Liver (tissue), 9 donors: ENCODE measurements around the gene ADRM1. TPM values are rescaled to one million over a fixed set of nuclear protein-coding genes. Genes with fewer than 3 reads are reported as not detected.

Source experiments
- DNase-seq: peaks from one replicate; pipeline ENCODE4 v3.0.0-alpha.2; 2017; ENCODE audit warnings: low spot score
- H3K27ac ChIP-seq, 2 donors: one replicate each; pipeline ENCODE4 v1.7.0; 2013; ENCODE audit warnings: inconsistent platforms in 2 of 2, low read length in 2 of 2, control low read depth in 1 of 2, low read depth in 1 of 2, mild to moderate bottlenecking in 1 of 2
- H3K27me3 ChIP-seq, 4 donors: one replicate each; pipeline versions ENCODE4 v1.6.1 to v1.7.0; 2013; ENCODE audit warnings: low read length in 3 of 4, inconsistent platforms in 1 of 4, mild to moderate bottlenecking in 1 of 4, moderate library complexity in 1 of 4; ENCODE audit not compliant: control insufficient read depth in 4 of 4, insufficient read depth in 4 of 4
- H3K36me3 ChIP-seq, 4 donors: one replicate each; pipeline versions ENCODE4 v1.6.1 to v1.7.0; 2013; ENCODE audit warnings: low read length in 3 of 4, mild to moderate bottlenecking in 3 of 4, low read depth in 1 of 4, moderate library complexity in 1 of 4; ENCODE audit not compliant: control insufficient read depth in 4 of 4, insufficient read depth in 3 of 4
- H3K4me1 ChIP-seq, 4 donors: one replicate each; pipeline versions ENCODE4 v1.6.1 to v1.7.0; 2013; ENCODE audit warnings: low read length in 3 of 4, mild to moderate bottlenecking in 3 of 4, moderate library complexity in 1 of 4; ENCODE audit not compliant: control insufficient read depth in 4 of 4, insufficient read depth in 4 of 4
- H3K4me3 ChIP-seq, 3 donors: one replicate each; pipeline versions ENCODE4 v1.6.1 to v1.7.0; 2013; ENCODE audit warnings: low read length in 3 of 3, control low read depth in 1 of 3, low read depth in 1 of 3, mild to moderate bottlenecking in 1 of 3
- H3K9ac ChIP-seq, 2 donors: one replicate each; pipeline ENCODE4 v1.7.0; 2013; ENCODE audit warnings: low read length in 2 of 2, mild to moderate bottlenecking in 2 of 2, moderate library complexity in 2 of 2, control low read depth in 1 of 2, low read depth in 1 of 2
- H3K9me3 ChIP-seq, 4 donors: one replicate each; pipeline versions ENCODE4 v1.6.1 to v1.7.0; 2013; ENCODE audit warnings: low read length in 3 of 4; ENCODE audit not compliant: control insufficient read depth in 4 of 4
- CTCF ChIP-seq: fragments of 150-350 bp; IDR thresholded peaks from 2 replicates; pipeline ENCODE4 v1.5.1; 2017; ENCODE audit warnings: improper control_type of control experiment, low read depth, low read length; ENCODE audit not compliant: missing input control
- EGR1 ChIP-seq, 2 donors: IDR thresholded peaks; 2 replicates each; pipeline ENCODE4 v1.6.1; 2016 to 2018; ENCODE audit warnings: antibody characterized with exemption in 2 of 2, low read depth in 2 of 2
- FOXA1 ChIP-seq: IDR thresholded peaks from 2 replicates; pipeline ENCODE4 v1.6.1; 2016; ENCODE audit warnings: antibody characterized with exemption
- FOXA2 ChIP-seq: IDR thresholded peaks from 2 replicates; pipeline ENCODE4 v1.6.1; 2016; ENCODE audit warnings: antibody characterized with exemption
- GABPA ChIP-seq, 2 donors: IDR thresholded peaks in 1 of 2; conservative IDR thresholded peaks in 1 of 2; 2 replicates each; pipeline ENCODE4 v1.6.1; 2016; ENCODE audit warnings: antibody characterized with exemption in 2 of 2, mild to moderate bottlenecking in 1 of 2, moderate library complexity in 1 of 2
- HNF4A ChIP-seq, 2 donors: conservative IDR thresholded peaks; 2 replicates each; pipeline ENCODE4 v1.6.1; 2016; ENCODE audit warnings: antibody characterized with exemption in 2 of 2, mild to moderate bottlenecking in 2 of 2
- HNF4G ChIP-seq: IDR thresholded peaks from 2 replicates; pipeline ENCODE4 v1.6.1; 2016; ENCODE audit warnings: antibody characterized with exemption
- JUND ChIP-seq, 2 donors: IDR thresholded peaks; 2 replicates each; pipeline ENCODE4 v1.6.1; 2016; ENCODE audit warnings: antibody characterized with exemption in 2 of 2
- NR2F2 ChIP-seq: IDR thresholded peaks from 2 replicates; pipeline ENCODE4 v1.6.1; 2016; ENCODE audit warnings: antibody characterized with exemption
- RAD21 ChIP-seq, 2 donors: IDR thresholded peaks; 2 replicates each; pipeline ENCODE4 v1.6.1; 2016; ENCODE audit warnings: antibody characterized with exemption in 2 of 2, mild to moderate bottlenecking in 2 of 2
- RXRA ChIP-seq, 2 donors: IDR thresholded peaks; 2 replicates each; pipeline ENCODE4 v1.6.1; 2017 to 2018; ENCODE audit warnings: antibody characterized with exemption in 2 of 2, mild to moderate bottlenecking in 1 of 2
- SP1 ChIP-seq: IDR thresholded peaks from 2 replicates; pipeline ENCODE4 v1.6.1; 2018; ENCODE audit warnings: antibody characterized with exemption, mild to moderate bottlenecking
- TAF1 ChIP-seq: conservative IDR thresholded peaks from 2 replicates; pipeline ENCODE4 v1.6.1; 2016; ENCODE audit warnings: antibody characterized with exemption, mild to moderate bottlenecking
- YY1 ChIP-seq: IDR thresholded peaks from 2 replicates; pipeline ENCODE4 v1.6.1; 2016; ENCODE audit warnings: antibody characterized with exemption, mild to moderate bottlenecking
- WGBS: extraction: QIAGEN DNeasy Blood & Tissue Kit; methylation state at CpG from one replicate; pipeline ENCODE4 v1.1.7; 2013; 5-methylcytosine and 5-hydroxymethylcytosine counted together
- polyA plus RNA-seq, 2 donors: library from polyadenylated mRNA; stranded (reverse) in 1 of 2; unstranded in 1 of 2; fragments of 200-250 nt in 1 of 2; fragments of >200 nt in 1 of 2; fragmentation: Nextera tagmentation in 1 of 2; extraction: Ambion mirVana in 1 of 2; gene quantifications; one replicate each; pipeline versions ENCODE4 v1.2.1 to v1.2.3, GENCODE V29; 2013 to 2015
- total RNA-seq, 2 donors: library from RNA; depleted of rRNA; stranded (reverse); fragments of >200 nt; gene quantifications; one replicate each; pipeline ENCODE4 v1.2.3, GENCODE V29; 2014
- TF ChIP-seq, protein P1 (sequence below): IDR thresholded peaks from 2 replicates; pipeline ENCODE4 v1.6.1; 2016; ENCODE audit warnings: antibody characterized with exemption
- TF ChIP-seq, protein P2 (sequence below): IDR thresholded peaks from 2 replicates; pipeline ENCODE4 v1.6.1; 2016; ENCODE audit warnings: antibody characterized with exemption
- TF ChIP-seq, protein P3 (sequence below): IDR thresholded peaks from 2 replicates; pipeline ENCODE4 v1.6.1; 2016; ENCODE audit warnings: antibody characterized with exemption
- TF ChIP-seq, protein P4 (sequence below): IDR thresholded peaks from 2 replicates; pipeline ENCODE4 v1.6.1; 2016; ENCODE audit warnings: antibody characterized with exemption, mild to moderate bottlenecking
- donor health status: healthy.
- donor health status: healthy.
- donor health status: healthy.
- donor health status: healthy.
- donor health status: healthy.

The ADRM1 gene
- total and polyA plus RNA-seq, 4 donors, result 45.3 to 91.0 (median 77.3) TPM

DNA sequence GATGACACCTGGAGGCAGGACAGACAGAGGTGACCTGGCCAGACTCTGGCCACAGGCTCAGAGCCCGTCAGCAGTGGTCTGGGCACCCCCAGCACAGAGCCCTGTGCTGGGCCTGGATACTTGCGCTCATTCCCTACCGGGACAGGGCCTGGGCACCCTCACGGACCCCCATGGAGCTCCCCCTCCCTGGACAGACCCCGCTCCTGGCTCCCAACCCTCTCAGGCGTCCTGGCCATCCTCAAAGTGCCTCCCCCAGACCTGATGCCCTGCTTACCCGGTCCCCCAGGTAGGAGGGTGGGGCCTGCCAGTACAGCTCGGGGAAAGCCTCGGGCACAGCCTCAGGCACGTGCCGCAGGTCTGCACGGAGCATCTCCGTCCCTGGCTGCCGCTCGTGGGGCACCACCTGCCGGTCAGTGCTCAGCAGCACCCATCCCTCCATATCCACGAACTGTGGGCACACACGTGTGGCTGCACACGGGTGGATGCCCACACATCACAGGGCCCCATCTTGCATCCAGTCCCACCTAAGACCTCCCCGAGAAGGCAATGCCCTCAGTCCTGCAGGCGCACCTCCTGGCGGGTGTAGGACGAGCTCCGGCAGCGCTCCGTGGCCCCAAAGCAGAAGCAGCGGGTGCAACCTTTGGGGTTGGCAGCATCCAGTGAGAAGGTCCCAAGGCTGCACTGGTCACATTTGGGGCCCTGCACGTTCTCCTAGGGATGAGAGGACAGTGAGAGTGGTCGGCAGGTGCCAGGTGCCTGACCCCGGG lies 24.3 kb downstream of the ADRM1 start:
- H3K9ac ChIP-seq, result no peak overlapping the region
- DNase-seq, result no peak
- TF ChIP-seq, protein P1, sequence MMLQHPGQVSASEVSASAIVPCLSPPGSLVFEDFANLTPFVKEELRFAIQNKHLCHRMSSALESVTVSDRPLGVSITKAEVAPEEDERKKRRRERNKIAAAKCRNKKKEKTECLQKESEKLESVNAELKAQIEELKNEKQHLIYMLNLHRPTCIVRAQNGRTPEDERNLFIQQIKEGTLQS, result no peak
- TF ChIP-seq FOXA1 (no peak), YY1 (no peak), GABPA (IDR thresholded peaks at IDR 0.05 in 1 of 2, conservative IDR thresholded peaks at IDR 0.05 in 1 of 2) (no peak), FOXA2 (no peak), EGR1 (IDR thresholded peaks at IDR 0.05; ENCODE audit: low read depth in 2 of 2) (no peak), TAF1 (no peak), RXRA (IDR thresholded peaks at IDR 0.05) (no peak), NR2F2 (no peak), CTCF (no peak), JUND (IDR thresholded peaks at IDR 0.05) (no peak), RAD21 (IDR thresholded peaks at IDR 0.05) (no peak), HNF4A (conservative IDR thresholded peaks at IDR 0.05) (no peak), HNF4G (no peak), SP1 (no peak)
- TF ChIP-seq, protein P2, sequence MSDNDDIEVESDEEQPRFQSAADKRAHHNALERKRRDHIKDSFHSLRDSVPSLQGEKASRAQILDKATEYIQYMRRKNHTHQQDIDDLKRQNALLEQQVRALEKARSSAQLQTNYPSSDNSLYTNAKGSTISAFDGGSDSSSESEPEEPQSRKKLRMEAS, result no peak
- TF ChIP-seq, protein P3, sequence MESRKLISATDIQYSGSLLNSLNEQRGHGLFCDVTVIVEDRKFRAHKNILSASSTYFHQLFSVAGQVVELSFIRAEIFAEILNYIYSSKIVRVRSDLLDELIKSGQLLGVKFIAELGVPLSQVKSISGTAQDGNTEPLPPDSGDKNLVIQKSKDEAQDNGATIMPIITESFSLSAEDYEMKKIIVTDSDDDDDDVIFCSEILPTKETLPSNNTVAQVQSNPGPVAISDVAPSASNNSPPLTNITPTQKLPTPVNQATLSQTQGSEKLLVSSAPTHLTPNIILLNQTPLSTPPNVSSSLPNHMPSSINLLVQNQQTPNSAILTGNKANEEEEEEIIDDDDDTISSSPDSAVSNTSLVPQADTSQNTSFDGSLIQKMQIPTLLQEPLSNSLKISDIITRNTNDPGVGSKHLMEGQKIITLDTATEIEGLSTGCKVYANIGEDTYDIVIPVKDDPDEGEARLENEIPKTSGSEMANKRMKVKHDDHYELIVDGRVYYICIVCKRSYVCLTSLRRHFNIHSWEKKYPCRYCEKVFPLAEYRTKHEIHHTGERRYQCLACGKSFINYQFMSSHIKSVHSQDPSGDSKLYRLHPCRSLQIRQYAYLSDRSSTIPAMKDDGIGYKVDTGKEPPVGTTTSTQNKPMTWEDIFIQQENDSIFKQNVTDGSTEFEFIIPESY, result no peak
- TF ChIP-seq, protein P4, sequence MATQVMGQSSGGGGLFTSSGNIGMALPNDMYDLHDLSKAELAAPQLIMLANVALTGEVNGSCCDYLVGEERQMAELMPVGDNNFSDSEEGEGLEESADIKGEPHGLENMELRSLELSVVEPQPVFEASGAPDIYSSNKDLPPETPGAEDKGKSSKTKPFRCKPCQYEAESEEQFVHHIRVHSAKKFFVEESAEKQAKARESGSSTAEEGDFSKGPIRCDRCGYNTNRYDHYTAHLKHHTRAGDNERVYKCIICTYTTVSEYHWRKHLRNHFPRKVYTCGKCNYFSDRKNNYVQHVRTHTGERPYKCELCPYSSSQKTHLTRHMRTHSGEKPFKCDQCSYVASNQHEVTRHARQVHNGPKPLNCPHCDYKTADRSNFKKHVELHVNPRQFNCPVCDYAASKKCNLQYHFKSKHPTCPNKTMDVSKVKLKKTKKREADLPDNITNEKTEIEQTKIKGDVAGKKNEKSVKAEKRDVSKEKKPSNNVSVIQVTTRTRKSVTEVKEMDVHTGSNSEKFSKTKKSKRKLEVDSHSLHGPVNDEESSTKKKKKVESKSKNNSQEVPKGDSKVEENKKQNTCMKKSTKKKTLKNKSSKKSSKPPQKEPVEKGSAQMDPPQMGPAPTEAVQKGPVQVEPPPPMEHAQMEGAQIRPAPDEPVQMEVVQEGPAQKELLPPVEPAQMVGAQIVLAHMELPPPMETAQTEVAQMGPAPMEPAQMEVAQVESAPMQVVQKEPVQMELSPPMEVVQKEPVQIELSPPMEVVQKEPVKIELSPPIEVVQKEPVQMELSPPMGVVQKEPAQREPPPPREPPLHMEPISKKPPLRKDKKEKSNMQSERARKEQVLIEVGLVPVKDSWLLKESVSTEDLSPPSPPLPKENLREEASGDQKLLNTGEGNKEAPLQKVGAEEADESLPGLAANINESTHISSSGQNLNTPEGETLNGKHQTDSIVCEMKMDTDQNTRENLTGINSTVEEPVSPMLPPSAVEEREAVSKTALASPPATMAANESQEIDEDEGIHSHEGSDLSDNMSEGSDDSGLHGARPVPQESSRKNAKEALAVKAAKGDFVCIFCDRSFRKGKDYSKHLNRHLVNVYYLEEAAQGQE, result no peak
- H3K27ac ChIP-seq, result no peak overlapping the region
- no peaks in the 10 kb centered on the region for H3K27me3 ChIP-seq
- peaks cover 0 to 8% (median 2%) of the 10 kb centered on the region in 4 donors for H3K4me1 ChIP-seq
- H3K36me3 ChIP-seq, result peaks cover 0 to 61% (median 12%) of the 10 kb centered on the region in 4 donors
- 87% methylated on average over 30 of the region's 30 CpGs for WGBS
- no peak overlapping the region for H3K4me3 ChIP-seq
- H3K9me3 ChIP-seq, result no peaks in the 10 kb centered on the region
